ENCODE measurements around the gene TLCD3A.

Gene TLCD3A

GRCh38 chr17:759964-760363 is 27.6 kb downstream of the TLCD3A start:
- CTCF ChIA-PET: interaction anchor here (3.9 kb wide), 1 partner anchor 220 kb away, joined by 19 read pairs; the partner anchor contains the start of gene NXN
- POLR2A ChIA-PET: no interaction called here

GRCh38 chr17:760371-760770 is 28.0 kb downstream of the TLCD3A start:
- DNase-seq (ENCODE audit: low read depth, low spot score): no peak
- no peak for TF ChIP-seq CTCF (IDR thresholded peaks at IDR 0.05; ENCODE audit: insufficient read depth, low read length, missing control alignments)
- POLR2A ChIA-PET: no interaction called here
- CTCF ChIA-PET: interaction anchor here (2.3 to 3.9 kb wide), 2 partner anchors 7 to 220 kb away, joined by 17 to 19 read pairs; partner anchors contain the start of genes GEMIN4 and NXN
- H3K4me3 ChIP-seq (ENCODE audit: low read depth, low read length): no peak overlapping the region

More at GRCh38 chr17:759964-760363, 27.6 kb downstream of the TLCD3A start:
- no peak for TF ChIP-seq CTCF (IDR thresholded peaks at IDR 0.05; ENCODE audit: insufficient read depth, low read length, missing control alignments)
- DNase-seq (ENCODE audit: low read depth, low spot score): no peak
- H3K4me3 ChIP-seq (ENCODE audit: low read depth, low read length): no peak overlapping the region

GRCh38 chr17:767076-767475 is 34.7 kb downstream of the TLCD3A start:
- CTCF ChIA-PET: interaction anchor here (0.7 to 1.3 kb wide), 4 partner anchors 13 to 232 kb away, joined by 3 to 4 read pairs (median 4); partner anchors contain the start of gene GEMIN4
- POLR2A ChIA-PET: no interaction called here
- DNase-seq (ENCODE audit: low read depth, low spot score): no peak
- H3K4me3 ChIP-seq (ENCODE audit: low read depth, low read length): no peak overlapping the region
- TF ChIP-seq CTCF (IDR thresholded peaks at IDR 0.05; ENCODE audit: insufficient read depth, low read length, missing control alignments): no peak

- no peak for TF ChIP-seq CTCF (IDR thresholded peaks at IDR 0.05; ENCODE audit: insufficient read depth, low read length, missing control alignments)
- no peak for DNase-seq (ENCODE audit: low read depth, low spot score)
- ChIA-PET CTCF (interaction anchor here (0.8 to 3.2 kb wide), 2 partner anchors 18 to 20 kb away, joined by 4 to 11 read pairs; partner anchors contain the start of gene GEMIN4), POLR2A (no interaction called here)
- H3K4me3 ChIP-seq (ENCODE audit: low read depth, low read length): no peak overlapping the region
Observed at GRCh38 chr17:773016-773415, 40.6 kb downstream of the TLCD3A start.

GRCh38 chr17:773467-774312 is 41.3 kb downstream of the TLCD3A start:
- TF ChIP-seq CTCF (IDR thresholded peaks at IDR 0.05; ENCODE audit: insufficient read depth, low read length, missing control alignments): no peak
- H3K4me3 ChIP-seq (ENCODE audit: low read depth, low read length): no peak overlapping the region
- CTCF ChIA-PET: interaction anchor here (0.8 to 3.2 kb wide), 5 partner anchors 10 to 207 kb away, joined by 3 to 11 read pairs (median 4); partner anchors contain the start of gene GEMIN4
- POLR2A ChIA-PET: no interaction called here
- no peak for DNase-seq (ENCODE audit: low read depth, low spot score)

DNA sequence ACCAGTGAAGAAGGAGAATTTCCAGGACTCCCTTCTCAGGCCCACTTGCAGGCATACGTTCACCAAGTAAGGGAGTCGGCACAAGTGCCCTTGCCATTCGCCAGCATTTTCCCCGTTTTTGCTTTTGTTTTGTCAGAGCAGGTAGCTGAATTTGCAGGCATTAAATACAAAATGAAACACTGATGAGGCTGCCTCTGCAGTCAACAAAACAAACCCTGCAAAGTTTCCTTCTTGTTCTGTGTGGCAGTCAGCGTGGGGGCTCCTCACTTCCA is 41.9 kb downstream of the TLCD3A start:
- POLR2A ChIA-PET: no interaction called here
- H3K4me3 ChIP-seq (ENCODE audit: low read depth, low read length): no peak overlapping the region
- TF ChIP-seq CTCF (IDR thresholded peaks at IDR 0.05; ENCODE audit: insufficient read depth, low read length, missing control alignments): no peak
- no peak for DNase-seq (ENCODE audit: low read depth, low spot score)
- CTCF ChIA-PET: interaction anchor here (0.9 to 3.2 kb wide), 4 partner anchors 10 to 207 kb away, joined by 3 to 11 read pairs (median 4); partner anchors contain the start of gene GEMIN4

Data from AG04449 (cell line).